Subcutaneous adipose tissue (tissue), 4 donors: ENCODE measurements around the gene OR8K1. TPM values are rescaled to one million over a fixed set of nuclear protein-coding genes. Genes with fewer than 3 reads are reported as not detected.

Source experiments
- total RNA-seq, 4 donors: library from RNA; depleted of rRNA; stranded (reverse); fragments of >200 nt; gene quantifications; one replicate each; pipeline ENCODE4 v1.1.0, GENCODE V29; 2016
- TF ChIP-seq, protein P1 (sequence below): fragments of 450-650 bp; IDR thresholded peaks from one replicate; pipeline ENCODE4 v1.5.1; 2016; ENCODE audit warnings: low read depth, mild to moderate bottlenecking, control low read depth, antibody characterized with exemption, moderate library complexity

The OR8K1 gene
- total RNA-seq, 4 donors from 2014 or later: not detected

DNA sequence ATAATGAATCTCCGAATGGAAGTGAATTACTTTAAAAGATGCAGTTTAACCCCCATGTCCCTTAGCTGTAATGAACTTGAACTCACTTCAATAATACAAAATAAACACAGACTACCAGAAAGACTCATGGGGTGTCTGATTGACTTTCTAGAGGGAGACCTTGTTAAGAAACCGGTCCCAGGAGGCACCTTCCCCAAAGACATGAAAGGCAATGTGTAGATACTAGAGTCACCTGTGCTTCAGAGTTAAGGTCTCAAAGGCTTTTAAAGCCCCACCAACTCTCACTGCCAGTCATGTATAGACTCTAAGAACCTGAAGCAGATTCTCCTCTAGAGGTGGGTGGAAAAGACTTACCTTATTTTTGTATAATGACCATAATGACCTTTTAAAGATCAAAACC lies 8.2 kb downstream of the OR8K1 start, which contains the start of gene OR8J1:
TSS of gene OR8J1 (plus strand) at position 301 of the 400 bp plus-strand sequence. CDS start 5,956 bp downstream, outside the sequence.
- TF ChIP-seq, protein P1, sequence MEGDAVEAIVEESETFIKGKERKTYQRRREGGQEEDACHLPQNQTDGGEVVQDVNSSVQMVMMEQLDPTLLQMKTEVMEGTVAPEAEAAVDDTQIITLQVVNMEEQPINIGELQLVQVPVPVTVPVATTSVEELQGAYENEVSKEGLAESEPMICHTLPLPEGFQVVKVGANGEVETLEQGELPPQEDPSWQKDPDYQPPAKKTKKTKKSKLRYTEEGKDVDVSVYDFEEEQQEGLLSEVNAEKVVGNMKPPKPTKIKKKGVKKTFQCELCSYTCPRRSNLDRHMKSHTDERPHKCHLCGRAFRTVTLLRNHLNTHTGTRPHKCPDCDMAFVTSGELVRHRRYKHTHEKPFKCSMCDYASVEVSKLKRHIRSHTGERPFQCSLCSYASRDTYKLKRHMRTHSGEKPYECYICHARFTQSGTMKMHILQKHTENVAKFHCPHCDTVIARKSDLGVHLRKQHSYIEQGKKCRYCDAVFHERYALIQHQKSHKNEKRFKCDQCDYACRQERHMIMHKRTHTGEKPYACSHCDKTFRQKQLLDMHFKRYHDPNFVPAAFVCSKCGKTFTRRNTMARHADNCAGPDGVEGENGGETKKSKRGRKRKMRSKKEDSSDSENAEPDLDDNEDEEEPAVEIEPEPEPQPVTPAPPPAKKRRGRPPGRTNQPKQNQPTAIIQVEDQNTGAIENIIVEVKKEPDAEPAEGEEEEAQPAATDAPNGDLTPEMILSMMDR: no peak

DNA sequence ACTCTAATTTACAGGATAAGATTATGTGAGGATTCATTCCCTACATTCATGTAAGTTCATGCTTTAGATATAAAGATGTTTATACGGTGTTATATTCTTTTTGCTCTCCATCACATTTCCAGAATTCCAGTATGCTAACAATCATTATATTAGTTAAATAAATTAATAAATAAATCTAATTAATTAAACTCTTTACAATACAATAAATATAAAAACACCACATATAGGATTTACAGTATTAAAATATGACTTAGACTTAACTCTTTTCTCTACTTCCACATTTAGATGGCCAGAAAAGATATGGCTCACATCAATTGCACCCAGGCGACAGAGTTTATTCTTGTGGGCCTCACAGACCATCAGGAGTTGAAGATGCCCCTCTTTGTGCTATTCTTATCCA lies 29.5 kb downstream of the OR8K1 start, which contains the start of gene OR8U1:
TSS of gene OR8U1 (plus strand) at position 301 of the 400 bp plus-strand sequence. CDS start at position 301, 0 bp downstream.
- TF ChIP-seq, protein P1: no peak

DNA sequence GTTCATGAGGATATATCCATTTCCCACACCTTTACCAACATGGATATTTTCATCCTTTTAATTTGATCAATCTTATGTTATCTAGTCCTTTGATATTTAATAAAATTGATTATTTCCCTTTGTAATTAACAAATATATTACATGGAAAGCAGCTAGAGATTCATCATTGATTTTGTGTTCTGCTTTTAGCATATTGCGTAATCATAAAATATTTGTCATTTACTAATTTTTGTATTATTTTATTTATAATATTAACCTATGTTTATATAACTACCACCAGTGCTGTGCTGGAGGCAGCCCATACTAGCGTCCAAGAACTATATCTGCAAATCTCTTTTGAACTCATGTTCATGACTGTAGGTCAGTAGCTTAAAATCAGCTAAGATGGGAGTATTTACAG lies 34.3 kb downstream of the OR8K1 start:
- TF ChIP-seq, protein P1: no peak

DNA sequence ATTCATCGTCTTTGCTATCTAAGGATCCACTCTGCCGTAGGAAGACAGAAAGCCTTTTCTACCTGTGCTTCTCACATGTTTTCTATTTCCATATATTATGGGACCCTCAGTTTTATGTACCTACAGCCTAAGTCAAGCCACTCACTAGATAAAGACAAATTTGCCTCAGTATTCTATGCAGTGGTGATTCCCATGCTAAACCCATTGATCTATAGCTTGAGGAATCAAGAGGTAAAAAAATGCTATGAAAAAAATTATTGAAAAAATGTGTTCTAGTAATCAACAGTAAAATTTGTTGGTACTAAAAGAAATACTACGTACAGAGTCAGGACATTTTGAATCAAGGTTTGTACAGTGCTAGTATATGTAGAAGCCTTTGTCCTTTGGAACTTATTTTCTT lies 48.5 kb downstream of the OR8K1 start:
- TF ChIP-seq, protein P1: no peak

DNA sequence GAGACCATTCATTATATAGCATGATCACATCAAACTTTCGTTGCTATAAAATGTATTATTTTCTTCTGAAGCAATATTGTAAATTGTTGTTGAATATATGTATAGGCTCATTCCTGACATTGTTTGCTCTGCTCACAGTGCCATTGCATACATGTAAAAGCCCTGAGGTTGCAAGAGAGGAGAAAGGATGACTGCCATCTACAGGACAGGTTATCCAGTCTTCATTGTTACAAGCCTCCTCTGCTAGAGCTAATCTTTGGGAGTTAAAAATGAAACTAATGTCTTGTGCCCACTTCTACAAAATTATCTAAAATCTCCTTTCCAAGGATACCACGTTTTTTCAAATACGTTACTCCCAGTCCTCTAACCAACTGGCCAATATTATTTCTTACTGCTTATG lies 50.2 kb downstream of the OR8K1 start:
- TF ChIP-seq, protein P1: no peak

Other genes starting within 250 kb of the OR8K1 start
- not detected for gene OR8H2, start 242.4 kb upstream of the OR8K1 start, total RNA-seq
- not detected for gene OR8H3, start 223.7 kb upstream of the OR8K1 start, total RNA-seq
- not detected for gene OR8J3, start 205.8 kb upstream of the OR8K1 start, total RNA-seq
- gene OR8K5, start 185.7 kb upstream of the OR8K1 start, total RNA-seq: not detected
- not detected for gene OR5J2, start 169.4 kb upstream of the OR8K1 start, total RNA-seq
- gene OR5T2, start 111.8 kb upstream of the OR8K1 start, total RNA-seq: not detected
- not detected for gene OR5T3, start 93.8 kb upstream of the OR8K1 start, total RNA-seq
- gene OR5T1, start 71.9 kb upstream of the OR8K1 start, total RNA-seq: not detected
- not detected for gene OR8H1, start 53.8 kb upstream of the OR8K1 start, total RNA-seq
- not detected for gene OR8K3, start 30.9 kb upstream of the OR8K1 start, total RNA-seq
- not detected for gene OR8J1, start 8.3 kb downstream of the OR8K1 start, total RNA-seq
- gene OR8U1, start 29.6 kb downstream of the OR8K1 start, total RNA-seq: not detected
- gene OR5AL1, start 66.7 kb downstream of the OR8K1 start, total RNA-seq: not detected
- gene OR5M3, start 127.3 kb downstream of the OR8K1 start, total RNA-seq: not detected
- gene OR5M8, start 145.3 kb downstream of the OR8K1 start, total RNA-seq: not detected
- not detected for gene OR5M11, start 197.2 kb downstream of the OR8K1 start, total RNA-seq
- gene OR5M10, start 231.7 kb downstream of the OR8K1 start, total RNA-seq: not detected